Activated T-cell treated with anti-CD3 and anti-CD28 coated beads, Interleukin-2, amount 50 U/mL, for 72 hours (primary cell): ENCODE data around the gene EYA2. TPM values are rescaled to one million over a fixed set of nuclear protein-coding genes. Genes with fewer than 3 reads are reported as not detected.

Experiments used
- ATAC-seq, 2 donors: fragments of 150-1000 bp; cut with Tn5 transposase; replicated peaks in 1 of 2; 2 replicates each; pipeline ENCODE4 v1.10.0; 2021; ENCODE audit warnings: moderate library complexity in 2 of 2, mild to moderate bottlenecking in 1 of 2
- DNase-seq, 2 donors: peaks; one replicate each; pipeline ENCODE4 v3.0.0; 2021 to 2022; ENCODE audit warnings: mixed read lengths in 1 of 2
- H3K27ac Mint-ChIP-seq: one replicate; pipeline ENCODE4 v1.8.0; 2022; ENCODE audit warnings: mild to moderate bottlenecking, moderate library complexity, mixed read lengths
- H3K27me3 Mint-ChIP-seq: one replicate; pipeline ENCODE4 v1.8.0; 2022; ENCODE audit warnings: low read depth, mixed read lengths
- H3K36me3 Mint-ChIP-seq, 2 donors: one replicate each; pipeline ENCODE4 v1.8.0; 2022; ENCODE audit warnings: mixed read lengths in 2 of 2, mild to moderate bottlenecking in 1 of 2; ENCODE audit not compliant: insufficient read depth in 2 of 2
- H3K4me1 Mint-ChIP-seq: one replicate; pipeline ENCODE4 v1.8.0; 2022; ENCODE audit warnings: low read depth, mixed read lengths
- H3K4me3 Mint-ChIP-seq, 2 donors: one replicate each; pipeline ENCODE4 v1.8.0; 2022; ENCODE audit warnings: mild to moderate bottlenecking in 2 of 2, mixed read lengths in 2 of 2, moderate library complexity in 2 of 2
- H3K9me3 Mint-ChIP-seq, 2 donors: one replicate each; pipeline ENCODE4 v1.8.0; 2022; ENCODE audit warnings: mixed read lengths in 2 of 2
- total RNA-seq, 2 donors: library from RNA; stranded (reverse); gene quantifications; one replicate each; pipeline ENCODE4 v1.2.3, GENCODE V29; 2022

EYA2 gene
- total RNA-seq, 2 donors from 2014 or later, result 0.12 TPM; not detected in 1

- Mint-ChIP-seq H3K27ac (no peak overlapping the region), H3K36me3 (no peaks in the 10 kb centered on the region), H3K4me1 (no peaks in the 10 kb centered on the region), H3K9me3 (peaks cover 0 to 3% of the 10 kb centered on the region in 2 donors), H3K27me3 (peaks cover 28% of the 10 kb centered on the region), H3K4me3 (no peak overlapping the region)
- no peak for DNase-seq
- ATAC-seq, result no peak
These were observed 73.0 kb downstream of the EYA2 start for GRCh38 chr20:46967646-46968045.

- Mint-ChIP-seq H3K36me3 (no peaks in the 10 kb centered on the region), H3K4me3 (peak overlapping the region; percentile 10 to 68), H3K27me3 (peaks cover 29% of the 10 kb centered on the region), H3K27ac (no peak overlapping the region), H3K9me3 (no peaks in the 10 kb centered on the region), H3K4me1 (no peaks in the 10 kb centered on the region)
- ATAC-seq (peak; percentile 78 to 87), DNase-seq (peak; percentile 9 to 32)
These were observed 76.4 kb downstream of the EYA2 start for GRCh38 chr20:46970937-46971630.

GRCh38 chr20:46973766-46974165, 79.1 kb downstream of the EYA2 start:
- Mint-ChIP-seq H3K27ac (no peak overlapping the region), H3K4me1 (no peaks in the 10 kb centered on the region), H3K36me3 (no peaks in the 10 kb centered on the region), H3K4me3 (no peak overlapping the region), H3K9me3 (no peaks in the 10 kb centered on the region), H3K27me3 (peaks cover 37% of the 10 kb centered on the region)
- DNase-seq, result no peak
- ATAC-seq, result no peak

DNA sequence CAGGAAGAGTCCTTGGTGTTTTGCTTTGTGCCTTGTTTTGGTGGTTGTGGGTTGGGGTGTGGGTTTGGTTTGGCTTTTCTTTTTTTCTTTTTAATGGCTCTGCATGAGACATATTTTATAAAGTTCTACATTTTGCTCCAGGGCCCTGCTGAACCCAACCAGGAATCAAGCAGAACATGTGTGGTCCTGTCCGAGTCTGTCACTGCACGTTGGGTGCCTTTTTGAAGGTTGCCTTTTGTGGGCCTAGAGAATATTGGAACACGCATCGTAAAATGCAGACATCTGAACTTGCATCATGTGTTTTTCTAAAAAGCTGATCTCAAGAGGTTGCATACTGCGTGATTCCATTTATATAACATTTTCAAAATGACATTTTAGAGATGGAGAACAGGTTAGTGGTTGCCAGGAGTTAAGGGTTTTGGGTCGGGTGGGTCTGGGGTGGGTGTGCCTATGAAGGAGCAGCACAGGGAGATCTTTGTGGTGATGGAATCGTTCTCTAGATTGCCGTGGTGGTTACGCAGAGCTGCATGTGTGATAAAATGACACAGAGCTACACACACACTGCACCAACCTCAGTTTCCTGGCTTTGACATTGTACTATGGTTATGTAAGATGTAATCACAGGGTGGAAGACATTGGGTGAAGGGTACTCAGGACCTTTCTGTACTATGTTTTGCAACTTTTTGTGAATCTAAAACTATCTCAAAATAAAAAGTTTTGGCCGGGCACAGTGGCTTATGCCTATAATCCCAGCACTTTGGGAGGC, 80.2 kb downstream of the EYA2 start:
- peaks cover 46% of the 10 kb centered on the region for H3K27me3 Mint-ChIP-seq
- DNase-seq (no peak), ATAC-seq (no peak)
- H3K4me3 Mint-ChIP-seq, result no peak overlapping the region
- H3K9me3 Mint-ChIP-seq, result no peaks in the 10 kb centered on the region
- H3K27ac Mint-ChIP-seq, result no peak overlapping the region
- no peaks in the 10 kb centered on the region for H3K36me3 Mint-ChIP-seq
- H3K4me1 Mint-ChIP-seq, result peaks cover 6% of the 10 kb centered on the region

DNA sequence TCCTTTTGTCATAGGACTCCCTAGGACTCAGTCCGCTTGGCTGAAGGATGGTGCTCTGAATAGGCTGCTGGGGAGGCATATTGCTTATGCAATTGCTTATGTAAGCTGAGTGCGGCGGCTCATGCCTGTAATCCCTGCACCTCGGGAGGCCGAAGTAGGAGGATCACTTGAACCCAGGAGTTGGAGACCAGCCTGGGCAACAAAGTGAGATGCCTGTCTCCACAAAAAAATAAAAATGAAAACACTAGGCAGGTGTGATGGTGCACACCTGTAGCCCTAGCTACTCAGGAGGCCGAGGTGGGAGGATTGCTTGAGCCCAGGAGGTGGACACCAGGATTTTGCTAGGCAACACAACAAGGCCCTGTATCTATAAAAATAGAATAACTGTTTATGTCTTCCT, 81.3 kb downstream of the EYA2 start:
- Mint-ChIP-seq H3K36me3 (no peaks in the 10 kb centered on the region), H3K27ac (no peak overlapping the region), H3K27me3 (peaks cover 43% of the 10 kb centered on the region), H3K4me3 (no peak overlapping the region), H3K9me3 (no peaks in the 10 kb centered on the region), H3K4me1 (peaks cover 6% of the 10 kb centered on the region)
- ATAC-seq (no peak), DNase-seq (no peak)

- ATAC-seq (no peak), DNase-seq (no peak)
- Mint-ChIP-seq H3K36me3 (no peaks in the 10 kb centered on the region), H3K4me3 (no peak overlapping the region), H3K4me1 (peaks cover 6% of the 10 kb centered on the region), H3K27ac (no peak overlapping the region), H3K27me3 (peaks cover 41% of the 10 kb centered on the region), H3K9me3 (peaks cover 0 to under 1% of the 10 kb centered on the region in 2 donors)
These were observed 82.6 kb downstream of the EYA2 start for GRCh38 chr20:46977204-46977603.

GRCh38 chr20:46977909-46978588, 83.4 kb downstream of the EYA2 start:
- Mint-ChIP-seq H3K27ac (no peak overlapping the region), H3K9me3 (peaks cover 3 to 4% of the 10 kb centered on the region in 2 donors), H3K36me3 (peaks cover 2 to 3% of the 10 kb centered on the region in 2 donors), H3K4me1 (peaks cover 6% of the 10 kb centered on the region), H3K4me3 (peak overlapping the region in 1 of 2 donors; percentile 2), H3K27me3 (peaks cover 40% of the 10 kb centered on the region)
- DNase-seq (no peak), ATAC-seq (no peak)

GRCh38 chr20:46978951-46979491, 84.4 kb downstream of the EYA2 start:
- Mint-ChIP-seq H3K9me3 (peaks cover 7 to 9% of the 10 kb centered on the region in 2 donors), H3K36me3 (peaks cover 4 to 8% of the 10 kb centered on the region in 2 donors), H3K27ac (no peak overlapping the region), H3K27me3 (peaks cover 40% of the 10 kb centered on the region), H3K4me3 (no peak overlapping the region), H3K4me1 (peaks cover 6% of the 10 kb centered on the region)
- DNase-seq (no peak), ATAC-seq (no peak)

DNA sequence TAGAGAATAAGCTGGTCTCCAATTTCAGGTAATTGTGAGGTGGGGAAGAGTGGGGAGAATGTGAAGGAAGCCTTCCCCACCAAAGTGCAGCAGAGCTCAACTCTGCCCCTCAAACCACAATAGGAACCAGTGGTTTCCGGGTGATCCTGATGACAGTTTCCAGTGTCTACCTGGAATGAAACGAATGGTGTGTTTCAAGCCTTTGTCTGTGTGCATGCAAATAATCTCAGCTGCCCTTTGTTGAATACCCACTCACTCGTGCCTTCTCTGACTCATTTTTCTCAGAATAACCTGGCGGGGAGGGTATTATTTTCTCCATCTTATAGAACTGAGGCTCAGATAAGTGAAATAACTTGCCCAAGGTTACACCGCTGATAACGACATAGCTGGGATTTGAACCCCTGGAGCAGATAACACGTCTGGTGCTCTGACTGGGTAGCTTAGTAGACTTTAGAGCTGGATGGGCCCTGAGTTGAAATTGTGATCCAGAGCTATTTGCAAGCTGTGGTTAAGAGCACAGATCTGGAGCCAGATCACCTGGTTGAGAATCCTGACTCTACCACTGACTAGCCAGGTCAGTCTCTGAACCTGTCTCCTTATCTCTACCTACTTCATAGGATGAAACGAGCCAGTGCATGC, 85.1 kb downstream of the EYA2 start:
- peaks cover 7 to 9% of the 10 kb centered on the region in 2 donors for H3K9me3 Mint-ChIP-seq
- H3K4me3 Mint-ChIP-seq, result peak overlapping the region in 1 of 2 donors; percentile 40
- DNase-seq (no peak), ATAC-seq (peak in 1 of 2 donors; percentile 60)
- peaks cover 40% of the 10 kb centered on the region for H3K27me3 Mint-ChIP-seq
- peaks cover 6% of the 10 kb centered on the region for H3K4me1 Mint-ChIP-seq
- peaks cover 4 to 8% of the 10 kb centered on the region in 2 donors for H3K36me3 Mint-ChIP-seq
- no peak overlapping the region for H3K27ac Mint-ChIP-seq

- Mint-ChIP-seq H3K27ac (no peak overlapping the region), H3K4me3 (no peak overlapping the region), H3K36me3 (peaks cover 4 to 8% of the 10 kb centered on the region in 2 donors), H3K27me3 (peaks cover 40% of the 10 kb centered on the region), H3K9me3 (peaks cover 7 to 9% of the 10 kb centered on the region in 2 donors), H3K4me1 (peaks cover 6% of the 10 kb centered on the region)
- no peak for ATAC-seq
- DNase-seq, result no peak
These were observed 86.5 kb downstream of the EYA2 start for GRCh38 chr20:46981184-46981583.

GRCh38 chr20:46983466-46983865, 88.8 kb downstream of the EYA2 start:
- peaks cover 6% of the 10 kb centered on the region for H3K4me1 Mint-ChIP-seq
- peaks cover 4 to 8% of the 10 kb centered on the region in 2 donors for H3K36me3 Mint-ChIP-seq
- no peak overlapping the region for H3K27ac Mint-ChIP-seq
- H3K4me3 Mint-ChIP-seq, result no peak overlapping the region
- ATAC-seq (no peak), DNase-seq (no peak)
- peaks cover 7 to 9% of the 10 kb centered on the region in 2 donors for H3K9me3 Mint-ChIP-seq
- H3K27me3 Mint-ChIP-seq, result peaks cover 31% of the 10 kb centered on the region

DNA sequence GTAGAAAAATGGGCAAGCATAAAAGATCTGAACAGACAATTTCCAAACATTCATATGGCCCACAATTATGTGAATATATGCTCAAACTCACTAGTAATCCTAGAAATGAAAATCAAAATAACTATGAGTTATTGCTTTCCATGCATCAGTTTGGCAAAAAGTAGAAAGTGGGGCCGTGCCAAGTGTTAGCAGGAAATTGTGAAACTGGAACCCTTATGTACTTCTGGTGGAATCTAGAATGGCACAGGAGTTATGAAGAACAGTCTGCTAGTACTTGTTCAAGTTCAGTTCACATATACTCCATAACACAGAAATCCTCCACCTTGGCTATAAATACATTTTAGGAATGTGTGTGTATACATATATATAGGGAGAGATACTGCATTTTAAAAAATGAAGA, 89.8 kb downstream of the EYA2 start:
- no peak overlapping the region for H3K27ac Mint-ChIP-seq
- H3K4me1 Mint-ChIP-seq, result peaks cover 4% of the 10 kb centered on the region
- H3K9me3 Mint-ChIP-seq, result peaks cover 7 to 9% of the 10 kb centered on the region in 2 donors
- ATAC-seq (no peak), DNase-seq (no peak)
- H3K36me3 Mint-ChIP-seq, result peaks cover 4 to 8% of the 10 kb centered on the region in 2 donors
- no peak overlapping the region for H3K4me3 Mint-ChIP-seq
- H3K27me3 Mint-ChIP-seq, result peaks cover 33% of the 10 kb centered on the region
